Iris pigment epithelial cell (primary cell): Measurements from ENCODE around the gene WNT4.
A peak's percentile ranks its signal among the peaks of the same experiment; 100 is the strongest.

Experiments
- DNase-seq: peaks from one replicate; pipeline ENCODE4 v3.0.0-alpha.2; 2011; ENCODE audit warnings: low read depth

Gene WNT4

DNA sequence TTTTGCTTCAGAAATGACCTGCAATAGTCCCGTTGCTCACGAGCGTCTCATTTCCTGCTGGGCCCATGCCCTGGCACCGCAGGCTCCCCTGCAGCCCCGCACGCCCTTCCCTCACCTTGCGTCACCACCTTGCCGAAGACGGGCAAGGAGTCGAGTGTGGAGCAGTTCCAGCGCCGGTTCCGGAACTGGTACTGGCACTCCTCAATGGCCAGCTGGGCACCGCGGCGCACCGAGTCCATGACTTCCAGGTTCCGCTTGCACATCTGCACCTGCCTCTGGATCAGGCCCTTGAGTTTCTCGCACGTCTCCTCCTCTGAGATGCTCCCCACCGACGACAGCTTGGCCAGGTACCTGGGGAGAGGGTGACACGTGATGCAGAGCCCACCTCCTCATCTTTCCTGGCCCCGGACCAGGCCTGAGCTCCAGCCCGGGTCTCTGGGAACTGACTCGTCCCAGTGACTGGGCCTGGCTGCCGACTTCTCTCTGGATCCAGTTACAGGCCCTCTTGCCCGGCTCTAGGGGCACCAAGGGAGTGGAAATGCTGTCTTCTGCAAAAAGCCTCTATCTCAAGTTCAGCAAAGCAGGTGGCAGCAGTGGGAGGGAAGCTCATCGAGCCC, 13.3 kb downstream of the WNT4 start:
- no peak for DNase-seq

DNA sequence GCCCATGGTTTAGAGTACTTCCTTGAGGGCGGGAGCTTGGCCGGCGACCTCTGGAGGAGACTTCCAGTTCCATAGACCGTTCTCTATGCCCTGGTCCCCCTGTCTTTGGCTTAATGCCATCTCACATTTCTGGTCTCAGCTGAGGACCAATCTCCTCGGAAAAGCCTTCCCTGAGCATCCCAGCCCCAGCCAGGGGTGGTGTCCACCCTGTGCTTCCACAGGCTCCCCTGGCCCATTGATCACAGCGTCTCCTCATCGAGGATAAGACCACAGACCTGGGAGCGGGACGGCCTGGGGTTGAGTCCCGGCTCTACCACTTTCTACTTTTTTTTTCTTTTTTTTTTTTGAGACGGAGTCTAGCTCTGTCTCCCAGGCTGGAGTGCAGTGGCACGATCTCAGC, 14.5 kb downstream of the WNT4 start:
- DNase-seq = no peak

DNA sequence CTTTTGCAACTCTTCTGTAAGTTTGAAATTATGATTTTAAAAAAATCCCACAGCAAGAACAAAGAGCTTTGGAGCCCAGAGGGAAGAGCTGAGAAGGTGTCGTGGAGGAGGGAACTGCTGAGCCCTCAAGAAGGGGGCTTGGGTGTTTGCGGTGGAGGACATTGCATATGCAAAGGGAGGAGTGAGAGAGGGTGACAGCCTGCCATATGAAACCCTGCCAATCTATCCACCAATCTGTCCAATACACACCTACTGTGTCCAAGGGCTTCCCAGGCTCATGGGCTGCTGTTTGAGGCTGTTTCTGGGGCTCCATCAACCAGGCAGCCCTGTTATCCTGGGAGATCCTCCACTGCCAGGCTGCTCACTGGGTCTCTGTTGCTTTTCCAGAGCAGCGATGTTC, 15.2 kb downstream of the WNT4 start:
- no peak for DNase-seq

- DNase-seq = no peak
These were observed 15.6 kb downstream of the WNT4 start for GRCh38 chr1:22127248-22127647.

DNA sequence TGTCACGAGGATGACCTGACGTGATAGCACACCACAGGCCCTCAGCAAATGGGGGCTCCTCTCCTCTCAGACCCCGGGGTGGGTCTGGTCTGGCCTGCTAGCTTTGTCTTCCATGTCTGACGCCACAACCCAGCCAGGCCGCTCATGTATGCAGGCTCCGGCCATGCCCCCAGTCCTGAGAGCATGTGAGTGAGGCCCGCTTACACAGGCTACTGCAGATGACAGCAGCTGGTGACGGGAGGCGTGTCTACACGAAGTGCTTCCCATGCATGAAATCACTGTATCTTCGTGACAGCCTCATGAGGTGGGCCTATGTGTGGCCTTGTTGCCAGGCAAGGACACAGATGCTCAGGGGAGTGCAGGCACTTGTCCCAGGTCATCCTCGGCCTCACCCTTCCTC, 16.4 kb downstream of the WNT4 start:
- DNase-seq = no peak

- DNase-seq = no peak
These were observed 18.2 kb downstream of the WNT4 start for GRCh38 chr1:22124592-22125229.

DNA sequence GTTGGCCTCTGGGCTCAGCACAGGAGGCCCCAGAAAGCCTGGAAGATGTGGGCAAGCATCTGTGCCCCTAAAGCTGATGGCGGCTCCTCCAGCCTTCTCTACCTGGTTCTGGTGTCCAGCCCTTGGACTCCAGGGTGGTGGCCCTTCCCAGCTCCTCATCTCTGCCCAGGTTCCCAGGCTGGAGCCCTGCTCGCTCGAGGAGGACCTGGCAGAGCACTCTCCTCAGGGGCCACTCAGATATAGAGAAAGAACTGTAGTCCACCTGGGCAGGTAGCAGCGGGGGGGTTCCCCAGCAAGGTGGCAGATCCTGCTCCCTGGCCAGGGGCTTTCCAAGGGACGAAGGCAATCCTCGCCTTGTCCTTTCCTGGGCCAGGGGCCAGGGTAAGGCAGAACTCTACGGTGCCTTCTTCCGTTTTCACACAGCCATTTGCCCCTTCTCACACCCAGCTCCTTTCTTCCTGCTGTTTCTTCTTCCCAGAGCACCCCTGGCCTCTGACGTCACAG, 18.9 kb downstream of the WNT4 start:
- no peak for DNase-seq

- DNase-seq = no peak
These were observed 19.9 kb downstream of the WNT4 start for GRCh38 chr1:22123071-22123390.

DNA sequence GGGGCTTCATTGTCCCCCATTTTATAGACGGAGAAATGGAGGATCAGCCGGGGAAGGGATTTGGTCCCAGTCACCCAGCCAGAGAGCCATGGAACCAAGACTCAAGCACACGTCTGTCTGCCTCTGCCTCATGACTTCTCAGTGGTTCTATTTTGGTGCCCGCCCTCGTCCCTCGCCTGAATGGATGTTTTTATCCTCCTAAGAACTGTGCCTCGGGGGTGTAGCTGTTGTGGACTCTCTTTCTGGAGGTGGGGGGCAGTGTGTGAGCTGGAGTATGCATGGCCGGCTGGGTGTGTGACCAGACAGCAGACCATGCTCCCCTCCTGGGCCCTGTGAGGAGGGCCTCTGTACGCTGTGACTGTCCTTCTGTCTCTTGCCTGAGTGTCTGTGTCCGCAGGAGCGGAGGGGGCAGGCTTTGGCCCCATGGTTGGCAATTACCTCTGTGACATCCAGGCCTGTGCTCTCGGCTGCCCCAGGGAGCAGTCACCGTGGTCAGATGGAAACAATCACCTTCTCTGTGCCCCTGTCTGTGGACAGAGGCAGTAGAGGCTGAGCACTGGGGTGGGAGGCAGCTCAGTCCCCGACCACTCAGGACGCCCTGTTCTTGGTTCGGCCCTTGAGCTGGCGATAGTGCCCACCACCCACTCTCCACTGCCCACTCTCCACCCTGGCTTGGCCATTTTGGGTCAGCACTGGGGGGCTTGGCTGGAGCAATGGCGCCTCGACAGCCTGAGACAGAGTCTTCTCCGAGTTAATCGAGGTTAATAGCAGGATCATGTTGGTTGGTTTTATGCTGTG, 20.4 kb downstream of the WNT4 start:
- no peak for DNase-seq

- no peak for DNase-seq
These were observed 21.4 kb downstream of the WNT4 start for GRCh38 chr1:22121421-22121911.

GRCh38 chr1:22120469-22120790, 22.5 kb downstream of the WNT4 start:
- no peak for DNase-seq

- DNase-seq = no peak
These were observed 23.1 kb downstream of the WNT4 start for GRCh38 chr1:22119626-22120468.

GRCh38 chr1:22118291-22118992, 24.5 kb downstream of the WNT4 start:
- DNase-seq = no peak

DNA sequence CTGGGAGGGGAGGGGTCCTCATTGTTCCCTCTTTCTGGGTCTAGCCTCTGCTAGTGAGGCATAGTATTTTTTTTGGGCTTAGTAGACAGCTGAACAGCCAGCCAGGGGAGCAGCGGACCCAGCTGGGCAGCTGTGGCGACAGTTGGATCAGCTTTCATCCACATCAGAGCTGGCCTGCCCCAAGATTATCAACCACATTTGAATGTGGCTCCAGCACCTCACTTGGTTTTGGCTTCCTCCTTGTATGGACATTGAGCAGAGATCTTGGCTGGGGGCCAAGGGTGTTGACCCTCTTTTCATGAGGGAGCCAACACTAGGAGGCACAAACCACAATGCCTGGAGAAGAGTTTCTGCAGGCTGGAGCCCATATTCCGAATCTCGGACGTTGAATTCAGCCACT, 25.0 kb downstream of the WNT4 start:
- no peak for DNase-seq

DNA sequence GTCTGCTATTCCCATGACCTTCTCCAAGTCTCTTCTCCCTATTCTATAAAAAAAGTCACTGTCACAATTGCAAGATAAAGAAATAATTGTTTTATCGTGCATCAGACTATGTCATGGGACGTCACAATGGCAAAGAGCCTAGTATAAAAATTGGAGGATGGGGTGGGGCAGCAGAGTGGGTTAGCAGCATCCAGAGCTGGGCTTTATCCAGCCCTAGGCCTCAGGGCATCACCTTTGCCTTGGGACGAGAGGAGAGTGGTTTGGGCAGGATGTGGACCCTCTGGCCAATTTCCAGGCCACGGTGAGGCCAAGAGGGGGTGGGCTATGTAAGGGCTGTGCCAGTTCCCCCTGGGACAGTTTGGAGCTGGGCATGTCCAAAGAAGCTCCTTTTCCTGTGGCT, 25.7 kb downstream of the WNT4 start:
- no peak for DNase-seq

DNA sequence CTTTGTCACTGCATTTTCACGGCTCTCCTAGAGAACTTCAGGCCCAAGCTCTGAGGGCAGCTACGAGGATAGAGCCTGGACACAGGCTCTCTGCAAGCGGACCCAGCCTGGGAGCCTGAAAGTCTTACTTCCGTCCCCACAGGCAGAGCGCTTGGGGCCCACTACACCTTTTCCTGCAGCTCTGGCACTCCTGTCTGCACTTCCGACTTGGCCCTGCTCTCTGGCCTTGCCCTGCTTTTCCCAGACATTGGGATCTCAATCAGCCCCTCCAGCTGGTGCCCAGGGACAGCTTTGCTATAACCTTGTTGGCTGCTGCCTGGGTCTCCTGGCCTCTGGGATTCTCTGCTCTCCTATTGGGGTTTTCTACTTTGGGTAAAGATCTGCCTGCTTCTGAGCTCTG, 27.6 kb downstream of the WNT4 start:
- DNase-seq = no peak

- peak; percentile 82 for DNase-seq
These were observed 28.5 kb downstream of the WNT4 start for GRCh38 chr1:22114083-22115012.

- no peak for DNase-seq
These were observed 30.3 kb downstream of the WNT4 start for GRCh38 chr1:22112554-22112953.

DNA sequence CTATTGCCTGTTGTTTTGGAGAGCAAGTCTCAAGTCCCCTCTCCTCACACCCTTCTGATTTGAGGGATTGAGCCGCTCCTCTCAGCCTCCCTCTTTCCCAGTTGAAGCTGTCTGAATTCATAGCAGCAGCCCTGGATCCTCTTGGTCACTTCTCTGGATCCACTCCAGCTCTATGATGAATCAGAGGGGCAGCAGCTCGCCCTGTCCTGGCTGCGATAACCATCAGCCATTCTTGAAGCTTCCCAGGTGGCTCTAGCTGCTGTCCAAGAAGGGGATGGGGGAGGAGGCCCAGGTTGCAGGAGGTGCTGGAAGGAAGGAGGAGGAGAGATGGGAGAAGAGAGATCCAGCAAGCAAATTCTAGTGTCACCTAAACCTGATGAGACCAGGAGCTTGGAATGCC, 31.3 kb downstream of the WNT4 start:
- DNase-seq = peak; percentile 70

GRCh38 chr1:22111115-22111514, 31.8 kb downstream of the WNT4 start:
- no peak for DNase-seq

- no peak for DNase-seq
These were observed 32.9 kb downstream of the WNT4 start for GRCh38 chr1:22110016-22110415.
